ENCODE results near the gene NET1.

- TF ChIP-seq CTCF (conservative IDR thresholded peaks at IDR 0.05) (no peak), ZFX (IDR thresholded peaks at IDR 0.05) (no peak)
These were observed 71.8 kb downstream of the NET1 start for GRCh38 chr10:5484205-5484604.

Data from C4-2B (cell line).